Immature natural killer cell (primary cell): ENCODE measurements around the gene KCNQ1. TPM values are rescaled to one million over a fixed set of nuclear protein-coding genes. Genes with fewer than 3 reads are reported as not detected.

ENCODE experiments used
- DNase-seq, 3 donors: peaks; one replicate each; pipeline ENCODE4 v3.0.0; 2022; ENCODE audit warnings: mixed read lengths in 1 of 3
- H3K27ac Mint-ChIP-seq, 6 donors: one replicate each; pipeline ENCODE4 v1.8.0; 2020; ENCODE audit warnings: mixed read lengths in 6 of 6, mild to moderate bottlenecking in 5 of 6, inconsistent platforms in 4 of 6, moderate library complexity in 3 of 6
- H3K27me3 Mint-ChIP-seq, 3 donors: one replicate each; pipeline ENCODE4 v1.8.0; 2020 to 2021; ENCODE audit warnings: low read depth in 3 of 3, mild to moderate bottlenecking in 3 of 3, mixed read lengths in 3 of 3, moderate library complexity in 3 of 3, inconsistent platforms in 1 of 3
- H3K36me3 Mint-ChIP-seq, 3 donors: one replicate each; pipeline ENCODE4 v1.8.0; 2020; ENCODE audit warnings: mixed read lengths in 3 of 3, inconsistent platforms in 2 of 3, mild to moderate bottlenecking in 2 of 3
- H3K4me1 Mint-ChIP-seq, 2 donors: one replicate each; pipeline ENCODE4 v1.8.0; 2020; ENCODE audit warnings: inconsistent platforms in 2 of 2, mild to moderate bottlenecking in 2 of 2, mixed read lengths in 2 of 2, moderate library complexity in 1 of 2
- H3K4me3 Mint-ChIP-seq, 5 donors: one replicate each; pipeline ENCODE4 v1.8.0; 2020; ENCODE audit warnings: mild to moderate bottlenecking in 5 of 5, mixed read lengths in 5 of 5, inconsistent platforms in 3 of 5, moderate library complexity in 3 of 5
- H3K9me3 Mint-ChIP-seq, 6 donors: one replicate each; pipeline ENCODE4 v1.8.0; 2020; ENCODE audit warnings: mild to moderate bottlenecking in 6 of 6, mixed read lengths in 6 of 6, inconsistent platforms in 4 of 6, moderate library complexity in 3 of 6
- polyA plus RNA-seq, 3 donors: library from polyadenylated mRNA; unstranded; fragments of 300-500 nt; fragmentation: Illumina TruSeq; gene quantifications; one replicate each; pipeline ENCODE4 v1.2.3, GENCODE V29; 2021

KCNQ1 gene
- polyA plus RNA-seq, 3 donors from 2014 or later = 0.13 to 1.1 (median 0.73) TPM

GRCh38 chr11:2883640-2883978, 438.8 kb downstream of the KCNQ1 start:
- Mint-ChIP-seq H3K27me3 (peaks cover 7 to 14% (median 14%) of the 10 kb centered on the region in 3 donors), H3K4me1 (peaks cover 14 to 21% of the 10 kb centered on the region in 2 donors), H3K27ac (no peak overlapping the region), H3K4me3 (peak overlapping the region; percentile 59 to 81 (median 72)), H3K9me3 (no peaks in the 10 kb centered on the region), H3K36me3 (no peaks in the 10 kb centered on the region)
- DNase-seq = no peak

GRCh38 chr11:2883979-2884815, 439.4 kb downstream of the KCNQ1 start:
- Mint-ChIP-seq H3K27ac (no peak overlapping the region), H3K4me1 (peaks cover 14 to 22% of the 10 kb centered on the region in 2 donors), H3K4me3 (peak overlapping the region in 1 of 5 donors; percentile 79), H3K36me3 (no peaks in the 10 kb centered on the region), H3K9me3 (no peaks in the 10 kb centered on the region), H3K27me3 (peaks cover 7 to 14% (median 14%) of the 10 kb centered on the region in 3 donors)
- DNase-seq = no peak

- Mint-ChIP-seq H3K9me3 (no peaks in the 10 kb centered on the region), H3K4me3 (peak overlapping the region; percentile 77 to 93 (median 92)), H3K36me3 (no peaks in the 10 kb centered on the region), H3K27me3 (peaks cover 7 to 14% (median 11%) of the 10 kb centered on the region in 3 donors), H3K27ac (peak overlapping the region in 2 of 6 donors; percentile 56 to 74), H3K4me1 (peaks cover 17 to 22% of the 10 kb centered on the region in 2 donors)
- DNase-seq = peak; percentile 44 to 45 (median 45)
Observed at GRCh38 chr11:2885017-2885677, 440.3 kb downstream of the KCNQ1 start.

- peaks cover 7 to 14% (median 10%) of the 10 kb centered on the region in 3 donors for H3K27me3 Mint-ChIP-seq
- peaks cover 17 to 22% of the 10 kb centered on the region in 2 donors for H3K4me1 Mint-ChIP-seq
- no peaks in the 10 kb centered on the region for H3K36me3 Mint-ChIP-seq
- peak within 1 kb of the TSS; percentile 77 to 93 (median 92) for H3K4me3 Mint-ChIP-seq
- no peaks in the 10 kb centered on the region for H3K9me3 Mint-ChIP-seq
- H3K27ac Mint-ChIP-seq = peak within 1 kb of the TSS in 3 of 6 donors; percentile 11 to 74 (median 69)
- DNase-seq = peak; percentile 83 to 88 (median 86)
Observed at GRCh38 chr11:2885678-2886081, 440.9 kb downstream of the KCNQ1 start, which contains the start of gene CDKN1C. CDKN1C (minus strand) TSS chr11:2885775; CDS start chr11:2885456, 319 bp downstream.

GRCh38 chr11:2886191-2886894, 441.5 kb downstream of the KCNQ1 start:
- Mint-ChIP-seq H3K36me3 (no peaks in the 10 kb centered on the region), H3K27ac (peak overlapping the region in 2 of 6 donors; percentile 11 to 69), H3K4me1 (peaks cover 20 to 23% of the 10 kb centered on the region in 2 donors), H3K27me3 (peaks cover 6 to 14% (median 9%) of the 10 kb centered on the region in 3 donors), H3K4me3 (peak overlapping the region; percentile 28 to 72 (median 63)), H3K9me3 (no peaks in the 10 kb centered on the region)
- no peak for DNase-seq

- no peak for DNase-seq
- H3K27ac Mint-ChIP-seq = peak overlapping the region in 2 of 6 donors; percentile 21 to 69
- peaks cover 25 to 29% of the 10 kb centered on the region in 2 donors for H3K4me1 Mint-ChIP-seq
- H3K27me3 Mint-ChIP-seq = peaks cover 6 to 14% (median 9%) of the 10 kb centered on the region in 3 donors
- H3K9me3 Mint-ChIP-seq = no peaks in the 10 kb centered on the region
- H3K36me3 Mint-ChIP-seq = no peaks in the 10 kb centered on the region
- H3K4me3 Mint-ChIP-seq = peak overlapping the region; percentile 51 to 72 (median 63)
Observed at GRCh38 chr11:2886936-2887335, 442.1 kb downstream of the KCNQ1 start.

- Mint-ChIP-seq H3K36me3 (no peaks in the 10 kb centered on the region), H3K4me3 (peak overlapping the region; percentile 49 to 72 (median 53)), H3K4me1 (peaks cover 30 to 32% of the 10 kb centered on the region in 2 donors), H3K27ac (peak overlapping the region in 2 of 6 donors; percentile 20 to 21), H3K27me3 (peaks cover 8 to 9% (median 9%) of the 10 kb centered on the region in 3 donors), H3K9me3 (no peaks in the 10 kb centered on the region)
- DNase-seq = no peak
Observed at GRCh38 chr11:2887515-2888195, 442.8 kb downstream of the KCNQ1 start.

GRCh38 chr11:2888266-2888968, 443.6 kb downstream of the KCNQ1 start:
- Mint-ChIP-seq H3K9me3 (no peaks in the 10 kb centered on the region), H3K27ac (peak overlapping the region in 2 of 6 donors; percentile 57 to 71), H3K36me3 (no peaks in the 10 kb centered on the region), H3K27me3 (peaks cover 2 to 8% (median 3%) of the 10 kb centered on the region in 3 donors), H3K4me1 (peaks cover 33 to 35% of the 10 kb centered on the region in 2 donors), H3K4me3 (no peak overlapping the region)
- peak; percentile 80 to 81 (median 81) for DNase-seq

GRCh38 chr11:2889362-2890273, 444.8 kb downstream of the KCNQ1 start:
- no peak overlapping the region for H3K27ac Mint-ChIP-seq
- H3K36me3 Mint-ChIP-seq = no peaks in the 10 kb centered on the region
- DNase-seq = no peak
- peak overlapping the region in 2 of 5 donors; percentile 29 to 30 for H3K4me3 Mint-ChIP-seq
- H3K9me3 Mint-ChIP-seq = no peaks in the 10 kb centered on the region
- H3K27me3 Mint-ChIP-seq = peaks cover 0 to 8% (median 3%) of the 10 kb centered on the region in 3 donors
- H3K4me1 Mint-ChIP-seq = peaks cover 34 to 39% of the 10 kb centered on the region in 2 donors

GRCh38 chr11:2890466-2891294, 445.9 kb downstream of the KCNQ1 start:
- Mint-ChIP-seq H3K27me3 (peaks cover 0 to 8% (median 3%) of the 10 kb centered on the region in 3 donors), H3K4me1 (peaks cover 33 to 39% of the 10 kb centered on the region in 2 donors), H3K27ac (peak overlapping the region in 2 of 6 donors; percentile 14 to 46), H3K36me3 (no peaks in the 10 kb centered on the region), H3K9me3 (no peaks in the 10 kb centered on the region), H3K4me3 (no peak overlapping the region)
- no peak for DNase-seq
